HepG2 (cell line): ENCODE measurements around the gene PELI1. TPM values are rescaled to one million over a fixed set of nuclear protein-coding genes. Genes with fewer than 3 reads are reported as not detected.
A peak's percentile ranks its signal among the peaks of the same experiment; 100 is the strongest.

Experiments
- BRCA1 ChIP-seq: sonication (generic); formaldehyde crosslinking; IDR thresholded peaks from 2 replicates; pipeline ENCODE4 v1.4.0; 2020; ENCODE audit warnings: missing genetic modification reagents
- CCDC6 ChIP-seq: sonication (generic); formaldehyde crosslinking; IDR thresholded peaks from 2 replicates; pipeline ENCODE4 v1.8.1; 2022; ENCODE audit warnings: mild to moderate bottlenecking, missing genetic modification reagents, moderate library complexity
- ELF4 ChIP-seq: sonication (generic); formaldehyde crosslinking; IDR thresholded peaks from 2 replicates; pipeline ENCODE4 v1.5.0; 2020; ENCODE audit warnings: missing genetic modification reagents, mild to moderate bottlenecking, moderate library complexity, borderline replicate concordance
- HMGXB3 ChIP-seq: sonication (generic); formaldehyde crosslinking; IDR thresholded peaks from 2 replicates; pipeline ENCODE4 v1.4.0; 2020; ENCODE audit warnings: missing genetic modification reagents, borderline replicate concordance
- HOXD1 ChIP-seq: sonication (generic); formaldehyde crosslinking; IDR thresholded peaks from 2 replicates; pipeline ENCODE4 v1.5.0; 2020; ENCODE audit warnings: missing genetic modification reagents
- KDM5A ChIP-seq: fragments of 200-600 bp; sonication (generic); IDR thresholded peaks from 2 replicates; pipeline ENCODE4 v1.7.0; 2018; ENCODE audit warnings: antibody characterized with exemption, mild to moderate bottlenecking, low read length, borderline replicate concordance
- KDM5B ChIP-seq: sonication (generic); formaldehyde crosslinking; IDR thresholded peaks from 2 replicates; pipeline ENCODE4 v1.4.0; 2020; ENCODE audit warnings: missing genetic modification reagents, mild to moderate bottlenecking, borderline replicate concordance
- NBN ChIP-seq: fragments of 450-650 bp; conservative IDR thresholded peaks from 2 replicates; pipeline ENCODE4 v1.6.1; 2017
- NFRKB ChIP-seq: fragments of 450-650 bp; IDR thresholded peaks from 2 replicates; pipeline ENCODE4 v1.6.1; 2017
- NKX3-1 ChIP-seq: sonication (generic); formaldehyde crosslinking; IDR thresholded peaks from 2 replicates; pipeline ENCODE4 v1.5.0; 2020; ENCODE audit warnings: missing genetic modification reagents
- RBAK ChIP-seq: sonication (generic); formaldehyde crosslinking; IDR thresholded peaks from 2 replicates; pipeline ENCODE4 v1.5.1; 2020; ENCODE audit warnings: mild to moderate bottlenecking, missing genetic modification reagents
- SMC3 ChIP-seq: IDR thresholded peaks from 2 replicates; pipeline ENCODE4 v1.6.1; 2011; ENCODE audit warnings: low read length, improper control_type of control experiment
- TGIF2 ChIP-seq: IDR thresholded peaks from 2 replicates; pipeline ENCODE4 v1.6.1; 2016; ENCODE audit warnings: control low read depth, missing compliant biosample characterization
- ZBTB49 ChIP-seq: sonication (generic); formaldehyde crosslinking; IDR thresholded peaks from 2 replicates; pipeline ENCODE4 v1.4.0; 2020; ENCODE audit warnings: missing genetic modification reagents, borderline replicate concordance
- ZEB1 ChIP-seq: IDR thresholded peaks from 2 replicates; pipeline ENCODE4 v1.6.1; 2012; ENCODE audit warnings: mild to moderate bottlenecking, low read depth, inconsistent platforms; ENCODE audit not compliant: insufficient replicate concordance
- ZNF136 ChIP-seq: sonication (generic); formaldehyde crosslinking; IDR thresholded peaks from 2 replicates; pipeline ENCODE4 v1.8.1; 2022; ENCODE audit warnings: low read depth, mild to moderate bottlenecking, moderate library complexity, missing genetic modification reagents
- ZNF282 ChIP-seq: fragments of 450-650 bp; IDR thresholded peaks from 2 replicates; pipeline ENCODE4 v1.6.1; 2018; ENCODE audit not compliant: partially characterized antibody
- ZNF292 ChIP-seq: sonication (generic); formaldehyde crosslinking; IDR thresholded peaks from 2 replicates; pipeline ENCODE4 v1.8.1; 2022; ENCODE audit warnings: mild to moderate bottlenecking, low read depth, missing genetic modification reagents, borderline replicate concordance
- ZNF326 ChIP-seq: sonication (generic); formaldehyde crosslinking; IDR thresholded peaks from 2 replicates; pipeline ENCODE4 v1.4.0; 2020; ENCODE audit warnings: missing genetic modification reagents, borderline replicate concordance
- ZNF382 ChIP-seq: sonication (generic); formaldehyde crosslinking; IDR thresholded peaks from 2 replicates; pipeline ENCODE4 v1.5.0; 2020; ENCODE audit warnings: missing genetic modification reagents, mild to moderate bottlenecking, borderline replicate concordance
- ZNF468 ChIP-seq: sonication (generic); formaldehyde crosslinking; IDR thresholded peaks from 2 replicates; pipeline ENCODE4 v1.8.0; 2022; ENCODE audit warnings: mild to moderate bottlenecking, moderate library complexity, missing genetic modification reagents
- polyA plus RNA-seq, 8 experiments: library from polyadenylated mRNA; depleted of rRNA in 3 of 8; stranded (reverse) in 7 of 8; unstranded in 1 of 8; fragments of >200 nt; fragmentation: Illumina TruSeq in 4 of 8; extraction: Trizol in 4 of 8; gene quantifications; 2 replicates each; pipeline versions ENCODE4 v1.2.1 to v1.2.3, GENCODE V29; 2011 to 2016; ENCODE audit warnings: low read depth in 4 of 8, missing spikeins in 1 of 8, mixed read lengths in 1 of 8; ENCODE audit not compliant: insufficient read depth in 1 of 8
- total RNA-seq, 5 experiments: library from RNA; depleted of rRNA; stranded (reverse); fragments of >200 nt; fragmentation: Illumina TruSeq; extraction: Trizol; gene quantifications; 2 replicates each; pipeline ENCODE4 v1.2.3, GENCODE V29; 2016; ENCODE audit warnings: low read depth in 1 of 5
- TF ChIP-seq, protein P1 (sequence below): sonication (generic); formaldehyde crosslinking; IDR thresholded peaks from 2 replicates; pipeline ENCODE4 v1.5.1; 2020; ENCODE audit warnings: mild to moderate bottlenecking, moderate library complexity, missing genetic modification reagents

Gene PELI1
- total and polyA plus RNA-seq, 2 of the 13 experiments (the other 11 are each of a cell fraction or from before 2014, with no cell fraction given), result 12.5 to 16.2 TPM

DNA sequence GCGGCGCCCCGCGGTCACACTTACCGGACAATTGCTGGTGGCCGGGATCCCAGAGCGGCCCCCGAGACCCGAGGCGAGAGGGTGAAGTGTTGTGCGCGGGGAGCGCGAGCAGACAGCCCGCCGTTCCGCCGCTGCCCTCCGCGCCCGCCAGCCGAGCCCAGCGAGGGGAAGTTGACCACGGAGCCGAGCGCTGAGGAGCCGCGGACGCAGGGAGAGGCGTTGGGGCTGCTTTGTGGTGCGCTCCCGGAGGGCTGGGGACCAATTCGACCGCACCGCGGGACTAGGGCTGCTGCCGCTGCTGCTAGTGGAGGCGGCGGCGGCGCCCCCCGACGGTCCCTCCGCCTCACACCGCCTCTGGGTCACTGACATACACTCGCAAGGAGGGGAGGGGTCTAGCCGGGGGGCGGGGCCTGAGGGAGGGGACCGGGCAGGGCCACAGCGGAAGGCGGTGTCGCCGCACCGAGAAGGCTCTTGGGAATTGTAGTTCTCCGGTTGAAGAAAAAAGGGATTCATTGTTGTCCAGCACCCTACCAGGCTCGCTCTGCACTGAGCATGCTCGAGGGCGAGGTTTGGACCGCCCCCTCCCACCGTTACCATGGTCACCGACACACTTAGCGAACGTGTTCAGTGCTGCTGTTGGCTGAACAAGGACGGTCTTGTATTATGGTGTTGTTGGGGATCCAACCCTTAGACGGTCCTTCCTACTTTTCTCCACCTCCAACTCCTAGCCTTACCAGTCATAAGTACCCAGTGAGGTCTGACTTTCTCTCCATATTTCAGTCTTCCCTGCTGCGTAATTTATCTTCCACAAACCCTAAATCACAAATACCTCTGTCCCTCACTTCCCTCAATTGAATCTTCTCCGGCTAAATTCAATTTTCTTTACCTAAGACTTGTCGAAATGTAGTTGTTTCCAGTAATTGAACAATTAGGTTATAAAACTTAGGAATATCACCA, at the start of gene PELI1 (continued):
- TF ChIP-seq KDM5A (no peak), ZNF282 (no peak), ELF4 (no peak), ZNF326 (no peak), RBAK (no peak), CCDC6 (CRISPR knock-in tag) (peak; percentile 88; the same call in 1 of the 2 replicates), NBN (no peak), SMC3 (no peak), BRCA1 (CRISPR knock-in tag) (no peak), NKX3-1 (CRISPR knock-in tag) (no peak; the same call in 1 of the 2 replicates), ZNF292 (CRISPR knock-in tag) (peak; percentile 58; the same call in 1 of the 2 replicates), ZNF136 (CRISPR knock-in tag) (no peak), NFRKB (no peak), ZBTB49 (CRISPR knock-in tag) (no peak), ZNF468 (CRISPR knock-in tag) (no peak), TGIF2 (CRISPR knock-in tag) (no peak; the same call in 1 of the 2 replicates), HMGXB3 (CRISPR knock-in tag) (no peak), ZEB1 (no peak), KDM5B (CRISPR knock-in tag) (peak; percentile 83; the same call in 1 of the 2 replicates), HOXD1 (no peak), ZNF382 (no peak)
- TF ChIP-seq, protein P1, sequence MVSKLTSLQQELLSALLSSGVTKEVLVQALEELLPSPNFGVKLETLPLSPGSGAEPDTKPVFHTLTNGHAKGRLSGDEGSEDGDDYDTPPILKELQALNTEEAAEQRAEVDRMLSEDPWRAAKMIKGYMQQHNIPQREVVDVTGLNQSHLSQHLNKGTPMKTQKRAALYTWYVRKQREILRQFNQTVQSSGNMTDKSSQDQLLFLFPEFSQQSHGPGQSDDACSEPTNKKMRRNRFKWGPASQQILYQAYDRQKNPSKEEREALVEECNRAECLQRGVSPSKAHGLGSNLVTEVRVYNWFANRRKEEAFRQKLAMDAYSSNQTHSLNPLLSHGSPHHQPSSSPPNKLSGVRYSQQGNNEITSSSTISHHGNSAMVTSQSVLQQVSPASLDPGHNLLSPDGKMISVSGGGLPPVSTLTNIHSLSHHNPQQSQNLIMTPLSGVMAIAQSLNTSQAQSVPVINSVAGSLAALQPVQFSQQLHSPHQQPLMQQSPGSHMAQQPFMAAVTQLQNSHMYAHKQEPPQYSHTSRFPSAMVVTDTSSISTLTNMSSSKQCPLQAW, result peak; percentile 91
